Endothelial cell of umbilical vein (primary cell): Measurements from ENCODE around the gene TP53. TPM values are rescaled to one million over a fixed set of nuclear protein-coding genes. Genes with fewer than 3 reads are reported as not detected.

ENCODE experiments used
- BruUV-seq: library from RNA; stranded (reverse); fragments of 400-500 nt; replicated peaks from 2 replicates; lab custom pipeline; 2021; lab: Mats Ljungman, UMichigan
- CTCF ChIA-PET: fragments of 300-600, 350-600 bp; sonication (Branson Sonifier 250); formaldehyde crosslinking; loops from one replicate; lab custom pipeline; 2021; ENCODE audit warnings: antibody characterized with exemption, inconsistent platforms; lab: Charles Lee
- POLR2A ChIA-PET: fragments of 300-600, 350-600 bp; sonication (Branson Sonifier 250); formaldehyde crosslinking; loops from one replicate; lab custom pipeline; 2021; ENCODE audit warnings: antibody characterized with exemption, inconsistent platforms; lab: Charles Lee
- DNase-seq: peaks from one replicate; pipeline ENCODE4 v3.0.0-alpha.2; 2011; ENCODE audit warnings: low read depth, low spot score
- FAIRE-seq: peaks from 2 replicates; lab custom pipeline; 2011; peaks lifted over from hg19 to GRCh38; lab: Jason Lieb, UNC
- H2AFZ ChIP-seq: 2 replicates; pipeline ENCODE4 v1.6.0; 2012; ENCODE audit warnings: low read depth, low read length, control low read depth, inconsistent platforms
- H3K27ac ChIP-seq: 2 replicates; pipeline ENCODE4 v1.5.1; 2011; ENCODE audit warnings: low read depth, mild to moderate bottlenecking, control low read depth, low read length, moderate library complexity; ENCODE audit not compliant: insufficient read depth
- H3K27me3 ChIP-seq, 2 experiments: 2 replicates each; pipeline versions ENCODE4 v1.6.0 to v1.6.1; 2011; ENCODE audit warnings: low read length in 2 of 2, mixed read lengths in 1 of 2; ENCODE audit not compliant: control insufficient read depth in 2 of 2, insufficient read depth in 2 of 2
- H3K36me3 ChIP-seq, 2 experiments: 2 replicates in 1 of 2; 3 replicates in 1 of 2; pipeline ENCODE4 v1.5.1; 2011; ENCODE audit warnings: low read length in 2 of 2, mild to moderate bottlenecking in 1 of 2, moderate library complexity in 1 of 2; ENCODE audit not compliant: control insufficient read depth in 2 of 2, insufficient read depth in 2 of 2; ENCODE audit errors: extremely low read depth in 1 of 2
- H3K4me1 ChIP-seq: 3 replicates; pipeline ENCODE4 v1.5.1; 2011; ENCODE audit warnings: mild to moderate bottlenecking, low read length; ENCODE audit not compliant: control insufficient read depth, insufficient read depth; ENCODE audit errors: extremely low read depth
- H3K4me2 ChIP-seq: 2 replicates; pipeline ENCODE4 v1.6.1; 2011; ENCODE audit warnings: low read length, control low read depth, mixed read lengths; ENCODE audit not compliant: insufficient read depth
- H3K4me3 ChIP-seq, 3 experiments: fragments of 200-600 bp in 1 of 3; sonication (generic), shearing (Covaris generic) in 1 of 3; replicated peaks in 1 of 3; 2 replicates each; pipeline ENCODE4 v1.5.1; 2011 to 2016; ENCODE audit warnings: control low read depth in 3 of 3, low read length in 3 of 3, mild to moderate bottlenecking in 2 of 3, inconsistent platforms in 1 of 3, low read depth in 1 of 3, moderate library complexity in 1 of 3; ENCODE audit not compliant: insufficient read depth in 1 of 3
- H3K79me2 ChIP-seq: 2 replicates; pipeline ENCODE4 v1.6.0; 2012; ENCODE audit warnings: low read length, inconsistent platforms; ENCODE audit not compliant: control insufficient read depth, insufficient read depth
- H3K9ac ChIP-seq: replicated peaks from 2 replicates; pipeline ENCODE3; 2011; ENCODE audit warnings: low read length, control low read depth; ENCODE audit not compliant: insufficient read depth; ENCODE audit errors: extremely low read depth
- H3K9me1 ChIP-seq: replicated peaks from 3 replicates; pipeline ENCODE4 v1.6.0; 2011; ENCODE audit warnings: mild to moderate bottlenecking, low read length; ENCODE audit not compliant: control insufficient read depth, insufficient read depth; ENCODE audit errors: extremely low read depth
- H3K9me3 ChIP-seq: replicated peaks from 2 replicates; pipeline ENCODE4 v1.5.1; 2012; ENCODE audit warnings: low read length, inconsistent platforms; ENCODE audit not compliant: control insufficient read depth, insufficient read depth
- H4K20me1 ChIP-seq: replicated peaks from 2 replicates; pipeline ENCODE3; 2011; ENCODE audit warnings: mild to moderate bottlenecking, low read length; ENCODE audit not compliant: control insufficient read depth, insufficient read depth; ENCODE audit errors: extremely low read depth
- CTCF ChIP-seq, 2 donors: IDR thresholded peaks; 1 replicate in 1 of 2; 2 replicates in 1 of 2; pipeline ENCODE4 v1.5.1; 2011; ENCODE audit warnings: low read length in 2 of 2, mild to moderate bottlenecking in 2 of 2, moderate library complexity in 2 of 2, control low read depth in 1 of 2, inconsistent platforms in 1 of 2, low read depth in 1 of 2; ENCODE audit not compliant: insufficient read depth in 1 of 2; ENCODE audit errors: extremely low read depth in 1 of 2
- EZH2 ChIP-seq: IDR thresholded peaks from 2 replicates; pipeline ENCODE4 v1.6.1; 2012; ENCODE audit warnings: borderline replicate concordance, low read depth, mild to moderate bottlenecking, moderate library complexity, low read length, inconsistent platforms; ENCODE audit not compliant: severe bottlenecking
- GATA2 ChIP-seq: IDR thresholded peaks from 2 replicates; pipeline ENCODE4 v1.7.0; 2011; ENCODE audit warnings: low read depth, mild to moderate bottlenecking, moderate library complexity, mixed read lengths, low read length; ENCODE audit not compliant: insufficient read length, insufficient read depth
- MYC ChIP-seq: IDR thresholded peaks from one replicate; pipeline ENCODE4 v1.6.1; 2011; ENCODE audit warnings: mild to moderate bottlenecking, low read depth, low read length
- POLR2A ChIP-seq: IDR thresholded peaks from 2 replicates; pipeline ENCODE4 v1.6.1; 2012; ENCODE audit warnings: low read depth, mild to moderate bottlenecking, control low read depth, low read length
- POLR2AphosphoS5 ChIP-seq: IDR thresholded peaks from 2 replicates; pipeline ENCODE4 v1.6.1; 2012; ENCODE audit warnings: low read depth, mild to moderate bottlenecking, control low read depth, low read length, moderate library complexity; ENCODE audit not compliant: insufficient read depth
- dilution Hi-C: fragments of 300-500 bp; cut with MboI; formaldehyde crosslinking; loops from one replicate; pipeline ENCODE4 v1.15.0; 2019; ENCODE audit warnings: low sequenced_read_pairs; ENCODE audit not compliant: extremely low pct_ligation_motif_present
- intact Hi-C: fragments of 100-400 bp; cut with micrococcal nuclease; formaldehyde crosslinking; loops from one replicate; pipeline ENCODE4 v1.10.0; 2022
- polyA plus RNA-seq, 4 experiments: library from polyadenylated mRNA; depleted of rRNA in 3 of 4; stranded (reverse) in 3 of 4; unstranded in 1 of 4; fragments of >200 nt; gene quantifications; 2 replicates each; pipeline versions ENCODE4 v1.2.1 to v1.2.3, GENCODE V29; 2011 to 2012; ENCODE audit warnings: missing spikeins in 1 of 4
- total RNA-seq: library from RNA; stranded (reverse); gene quantifications from 2 replicates; pipeline ENCODE4 v1.2.3, GENCODE V29; 2021

TP53 gene
- total and polyA plus RNA-seq, 2 donors (not counting 3 experiments of a cell fraction or from before 2014, with no cell fraction given): 82.1 to 138 TPM

- DNase-seq (peak; percentile 81), FAIRE-seq (peak; percentile 81)
- no peaks in the 10 kb centered on the region for H3K9me1 ChIP-seq
- peak within 1 kb of the TSS; percentile 89 for H3K4me2 ChIP-seq
- no peak within 1 kb of the TSS for H3K27ac ChIP-seq
- peak within 1 kb of the TSS; percentile 53 to 69 (median 63) for H3K4me3 ChIP-seq
- H3K36me3 ChIP-seq: no peaks in the 10 kb centered on the region
- H3K79me2 ChIP-seq: no peaks in the 10 kb centered on the region
- CTCF ChIA-PET: interaction anchor here (0.6 to 4.5 kb wide), 15 partner anchors 9 to 473 kb away, joined by 3 to 45 read pairs (median 5); partner anchors contain the start of genes EFNB3, FXR2, SAT2 and TP53
- H3K9me3 ChIP-seq: no peaks in the 10 kb centered on the region
- peak within 1 kb of the TSS; percentile 52 for H3K9ac ChIP-seq
- peaks cover 5% of the 10 kb centered on the region for H3K4me1 ChIP-seq
- dilution Hi-C loops: no loop called here
- no peak for TF ChIP-seq MYC
- TF ChIP-seq POLR2A: no peak
- peak; percentile 48 for TF ChIP-seq POLR2AphosphoS5
- TF ChIP-seq EZH2: no peak
- TF ChIP-seq GATA2: no peak
- TF ChIP-seq CTCF (IDR thresholded peaks at IDR 0.05; ENCODE audit: extremely low read depth in 1 of 2, insufficient read depth in 1 of 2, low read depth in 1 of 2, low read length in 2 of 2): peak; percentile 35 to 66
- no peaks in the 10 kb centered on the region for H4K20me1 ChIP-seq
- H3K27me3 ChIP-seq: peaks cover 23 to 29% of the 10 kb centered on the region in 2 experiments
- H2AFZ ChIP-seq: peak within 1 kb of the TSS; percentile 98
- intact Hi-C loops: loop anchor here (1.0 kb wide), 3 partner anchors 12 to 83 kb away; partner anchors contain the start of genes EFNB3 and WRAP53
- no TSS peak for BruUV-seq
- POLR2A ChIA-PET: no interaction called here
Observed at GRCh38 chr17:7716901-7717755, 29.8 kb upstream of the TP53 start, which contains the start of gene DNAH2. DNAH2 (plus strand) TSS chr17:7717744; CDS start chr17:7719735, 1,991 bp downstream.
